ENCODE data around the gene MST1. TPM values are rescaled to one million over a fixed set of nuclear protein-coding genes. Genes with fewer than 3 reads are reported as not detected.

MST1 gene
- total and polyA plus RNA-seq, 2 donors (not counting 1 experiment from before 2014, with no cell fraction given): 3.5 to 6.6 TPM

DNA sequence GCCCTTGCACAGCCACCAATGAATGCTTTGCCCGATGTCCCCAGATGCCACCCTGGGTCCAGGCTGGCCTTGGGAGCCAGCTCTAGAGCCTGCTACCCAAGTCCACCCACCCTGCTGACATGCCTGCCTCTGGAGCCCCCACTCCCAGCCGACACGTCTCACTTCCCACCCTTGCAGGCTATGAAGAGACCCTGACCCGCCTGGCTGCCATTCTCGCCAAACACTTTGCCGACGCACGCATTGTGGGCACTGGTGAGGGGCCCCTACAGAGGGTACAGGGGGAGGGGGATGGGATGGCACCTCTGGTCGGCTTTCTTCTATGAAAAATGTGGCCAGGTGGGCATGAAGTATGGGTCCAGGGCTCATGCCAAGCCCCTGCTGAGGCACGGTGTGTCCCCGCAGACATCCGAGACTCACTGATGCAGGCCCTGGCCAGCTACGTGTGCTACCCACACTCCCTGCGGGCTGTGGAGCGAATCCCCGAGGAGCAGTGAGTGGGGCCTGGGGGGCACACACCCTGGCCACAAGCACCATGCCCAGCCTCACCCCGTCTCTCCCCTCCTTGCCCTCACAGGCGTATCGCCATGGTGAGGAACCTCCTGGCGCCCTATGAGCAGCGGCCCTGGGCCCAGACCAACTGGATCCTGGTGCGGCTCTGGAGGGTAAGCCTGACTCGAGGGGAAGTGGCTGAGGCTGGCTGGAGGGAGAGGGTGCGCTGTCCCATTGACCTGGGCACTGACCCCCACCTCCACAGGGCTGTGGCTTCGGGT lies 24.2 kb upstream of the MST1 start:
- no peaks in the 10 kb centered on the region for H3K9me3 ChIP-seq (ENCODE audit: control insufficient read depth, insufficient read depth, low read depth, low read length)
- H3K27me3 ChIP-seq (ENCODE audit: control insufficient read depth, insufficient read depth, low read length): no peaks in the 10 kb centered on the region
- no peaks in the 10 kb centered on the region for H3K4me1 ChIP-seq (ENCODE audit: control insufficient read depth, extremely low read depth, insufficient read depth, low read length)
- no peak overlapping the region for H3K4me2 ChIP-seq (ENCODE audit: extremely low read depth, insufficient read depth, low read length)
- DNase-seq (ENCODE audit: low read depth in 2 of 2): no peak
- no peak overlapping the region for H3K27ac ChIP-seq (ENCODE audit: insufficient read depth, low read length)
- no peak overlapping the region for H3K4me3 ChIP-seq (replicated peaks in 1 of 4; ENCODE audit: control extremely low read depth in 1 of 4, insufficient read depth in 1 of 4, low read depth in 3 of 4, low read length in 4 of 4)
- no peak overlapping the region for H3K9ac ChIP-seq (ENCODE audit: insufficient read depth, low read length)
- H2AFZ ChIP-seq (ENCODE audit: low read length): no peak overlapping the region
- peaks cover 6% of the 10 kb centered on the region for H3K36me3 ChIP-seq (ENCODE audit: control insufficient read depth, insufficient read depth, low read length)
- no peaks in the 10 kb centered on the region for H3K79me2 ChIP-seq (ENCODE audit: control insufficient read depth, insufficient read depth, low read length)
- no peak for TF ChIP-seq EZH2 (IDR thresholded peaks at IDR 0.05; ENCODE audit: low read length, missing control alignments)
- TF ChIP-seq, protein P1, sequence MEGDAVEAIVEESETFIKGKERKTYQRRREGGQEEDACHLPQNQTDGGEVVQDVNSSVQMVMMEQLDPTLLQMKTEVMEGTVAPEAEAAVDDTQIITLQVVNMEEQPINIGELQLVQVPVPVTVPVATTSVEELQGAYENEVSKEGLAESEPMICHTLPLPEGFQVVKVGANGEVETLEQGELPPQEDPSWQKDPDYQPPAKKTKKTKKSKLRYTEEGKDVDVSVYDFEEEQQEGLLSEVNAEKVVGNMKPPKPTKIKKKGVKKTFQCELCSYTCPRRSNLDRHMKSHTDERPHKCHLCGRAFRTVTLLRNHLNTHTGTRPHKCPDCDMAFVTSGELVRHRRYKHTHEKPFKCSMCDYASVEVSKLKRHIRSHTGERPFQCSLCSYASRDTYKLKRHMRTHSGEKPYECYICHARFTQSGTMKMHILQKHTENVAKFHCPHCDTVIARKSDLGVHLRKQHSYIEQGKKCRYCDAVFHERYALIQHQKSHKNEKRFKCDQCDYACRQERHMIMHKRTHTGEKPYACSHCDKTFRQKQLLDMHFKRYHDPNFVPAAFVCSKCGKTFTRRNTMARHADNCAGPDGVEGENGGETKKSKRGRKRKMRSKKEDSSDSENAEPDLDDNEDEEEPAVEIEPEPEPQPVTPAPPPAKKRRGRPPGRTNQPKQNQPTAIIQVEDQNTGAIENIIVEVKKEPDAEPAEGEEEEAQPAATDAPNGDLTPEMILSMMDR (conservative IDR thresholded peaks at IDR 0.05 in 1 of 2, IDR thresholded peaks at IDR 0.05 in 1 of 2; ENCODE audit: low read depth in 1 of 2, low read length in 2 of 2): no peak
- no peaks in the 10 kb centered on the region for H4K20me1 ChIP-seq (ENCODE audit: control insufficient read depth, extremely low read depth, insufficient read depth, low read length)

GRCh38 chr3:49712631-49713317 lies 23.5 kb upstream of the MST1 start:
- Histone ChIP-seq H3K9me3 (ENCODE audit: control insufficient read depth, insufficient read depth, low read depth, low read length) (no peaks in the 10 kb centered on the region), H3K4me1 (ENCODE audit: control insufficient read depth, extremely low read depth, insufficient read depth, low read length) (no peaks in the 10 kb centered on the region), H2AFZ (ENCODE audit: low read length) (no peak overlapping the region), H4K20me1 (ENCODE audit: control insufficient read depth, extremely low read depth, insufficient read depth, low read length) (no peaks in the 10 kb centered on the region), H3K4me2 (ENCODE audit: extremely low read depth, insufficient read depth, low read length) (no peak overlapping the region), H3K4me3 (replicated peaks in 1 of 4; ENCODE audit: control extremely low read depth in 1 of 4, insufficient read depth in 1 of 4, low read depth in 3 of 4, low read length in 4 of 4) (no peak overlapping the region), H3K79me2 (ENCODE audit: control insufficient read depth, insufficient read depth, low read length) (no peaks in the 10 kb centered on the region), H3K27me3 (ENCODE audit: control insufficient read depth, insufficient read depth, low read length) (no peaks in the 10 kb centered on the region), H3K36me3 (ENCODE audit: control insufficient read depth, insufficient read depth, low read length) (peaks cover 4% of the 10 kb centered on the region), H3K9ac (ENCODE audit: insufficient read depth, low read length) (no peak overlapping the region), H3K27ac (ENCODE audit: insufficient read depth, low read length) (no peak overlapping the region)
- no peak for TF ChIP-seq EZH2 (IDR thresholded peaks at IDR 0.05; ENCODE audit: low read length, missing control alignments)
- DNase-seq (ENCODE audit: low read depth in 2 of 2): no peak

DNA sequence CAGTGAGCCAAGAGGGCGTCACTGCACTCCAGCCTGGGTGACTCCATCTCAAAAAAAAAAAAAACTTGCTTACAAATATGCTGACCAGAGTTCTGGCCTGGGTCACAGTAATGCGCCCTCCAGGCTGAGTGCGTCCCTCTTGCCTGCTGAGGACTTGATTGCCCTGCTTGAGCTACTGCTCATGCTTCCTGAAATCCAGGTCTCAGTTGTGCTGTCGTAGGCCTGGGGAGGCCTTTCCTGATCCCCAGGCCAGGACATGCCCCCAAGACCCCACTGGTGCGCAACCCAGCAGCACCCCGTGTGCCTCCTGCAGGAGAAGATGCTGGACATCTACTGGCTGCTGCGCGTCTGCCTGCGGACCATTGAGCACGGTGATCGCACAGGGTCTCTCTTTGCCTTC lies 22.9 kb upstream of the MST1 start:
- Histone ChIP-seq H2AFZ (ENCODE audit: low read length) (no peak overlapping the region), H4K20me1 (ENCODE audit: control insufficient read depth, extremely low read depth, insufficient read depth, low read length) (no peaks in the 10 kb centered on the region), H3K79me2 (ENCODE audit: control insufficient read depth, insufficient read depth, low read length) (no peaks in the 10 kb centered on the region), H3K9ac (ENCODE audit: insufficient read depth, low read length) (no peak overlapping the region), H3K27ac (ENCODE audit: insufficient read depth, low read length) (no peak overlapping the region), H3K4me2 (ENCODE audit: extremely low read depth, insufficient read depth, low read length) (no peak overlapping the region), H3K4me3 (replicated peaks in 1 of 4; ENCODE audit: control extremely low read depth in 1 of 4, insufficient read depth in 1 of 4, low read depth in 3 of 4, low read length in 4 of 4) (no peak overlapping the region), H3K9me3 (ENCODE audit: control insufficient read depth, insufficient read depth, low read depth, low read length) (no peaks in the 10 kb centered on the region), H3K4me1 (ENCODE audit: control insufficient read depth, extremely low read depth, insufficient read depth, low read length) (no peaks in the 10 kb centered on the region), H3K27me3 (ENCODE audit: control insufficient read depth, insufficient read depth, low read length) (no peaks in the 10 kb centered on the region), H3K36me3 (ENCODE audit: control insufficient read depth, insufficient read depth, low read length) (peaks cover 4% of the 10 kb centered on the region)
- TF ChIP-seq EZH2 (IDR thresholded peaks at IDR 0.05; ENCODE audit: low read length, missing control alignments): no peak
- TF ChIP-seq, protein P1 (conservative IDR thresholded peaks at IDR 0.05 in 1 of 2, IDR thresholded peaks at IDR 0.05 in 1 of 2; ENCODE audit: low read depth in 1 of 2, low read length in 2 of 2): no peak
- DNase-seq (ENCODE audit: low read depth in 2 of 2): no peak
